ENCODE results near the gene ETV5.

The ETV5 gene

DNA sequence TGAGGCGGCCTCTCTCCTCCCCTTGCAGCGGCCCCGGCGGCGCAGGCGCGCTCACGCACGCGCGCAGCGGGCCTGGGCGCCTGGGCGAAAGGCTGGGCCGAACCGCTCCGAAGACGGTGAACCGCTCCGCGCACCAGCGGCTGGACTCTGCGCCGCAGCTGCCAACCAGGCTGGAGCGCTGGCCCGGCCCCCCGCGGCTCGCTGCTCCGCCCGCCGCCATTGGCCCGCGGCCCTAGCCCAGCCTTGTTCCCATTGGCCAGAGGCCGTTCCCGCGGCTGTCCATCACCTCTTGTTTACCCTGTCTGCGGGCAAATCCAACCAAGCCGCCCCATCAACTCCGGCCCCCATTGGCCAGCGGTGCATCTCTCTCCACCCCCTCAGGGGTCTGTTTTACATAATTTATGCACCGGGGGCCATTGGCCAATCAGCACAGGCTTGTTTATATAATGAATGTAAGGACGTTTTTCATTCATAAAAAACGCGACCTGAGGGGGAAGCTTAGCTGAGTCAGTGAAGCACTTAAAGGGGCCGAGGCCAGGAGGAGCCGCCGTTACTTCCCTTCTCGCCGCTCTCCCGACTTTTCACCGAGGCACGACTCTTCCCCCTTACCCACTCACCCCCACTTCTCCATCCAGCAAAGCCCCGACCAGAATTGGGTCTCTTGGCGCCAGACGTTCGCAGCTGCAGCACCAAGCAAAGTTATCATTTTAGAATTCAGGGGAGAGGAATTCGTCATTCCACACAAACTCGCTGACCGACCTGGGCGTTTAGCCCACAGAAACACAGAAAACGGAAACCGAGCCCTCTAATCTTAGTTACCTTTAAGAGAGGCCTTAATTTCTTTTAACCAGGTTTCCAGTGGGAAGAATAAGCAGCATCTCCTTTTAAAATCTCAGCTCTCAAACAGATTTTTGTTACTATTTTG is at the start of gene ETV5:
Gene ETV5, minus strand, starts transcription at position 149 of the 925 bp plus-strand sequence. CDS start 3,221 bp downstream, outside the sequence.
- DNase-seq = peak; percentile 99

GRCh38 chr3:186154641-186155040 is 45.8 kb upstream of the ETV5 start:
- DNase-seq = no peak

GRCh38 chr3:186152889-186153292 is 44.0 kb upstream of the ETV5 start:
- no peak for DNase-seq

GRCh38 chr3:186152361-186152798 is 43.5 kb upstream of the ETV5 start:
- DNase-seq = no peak

DNA sequence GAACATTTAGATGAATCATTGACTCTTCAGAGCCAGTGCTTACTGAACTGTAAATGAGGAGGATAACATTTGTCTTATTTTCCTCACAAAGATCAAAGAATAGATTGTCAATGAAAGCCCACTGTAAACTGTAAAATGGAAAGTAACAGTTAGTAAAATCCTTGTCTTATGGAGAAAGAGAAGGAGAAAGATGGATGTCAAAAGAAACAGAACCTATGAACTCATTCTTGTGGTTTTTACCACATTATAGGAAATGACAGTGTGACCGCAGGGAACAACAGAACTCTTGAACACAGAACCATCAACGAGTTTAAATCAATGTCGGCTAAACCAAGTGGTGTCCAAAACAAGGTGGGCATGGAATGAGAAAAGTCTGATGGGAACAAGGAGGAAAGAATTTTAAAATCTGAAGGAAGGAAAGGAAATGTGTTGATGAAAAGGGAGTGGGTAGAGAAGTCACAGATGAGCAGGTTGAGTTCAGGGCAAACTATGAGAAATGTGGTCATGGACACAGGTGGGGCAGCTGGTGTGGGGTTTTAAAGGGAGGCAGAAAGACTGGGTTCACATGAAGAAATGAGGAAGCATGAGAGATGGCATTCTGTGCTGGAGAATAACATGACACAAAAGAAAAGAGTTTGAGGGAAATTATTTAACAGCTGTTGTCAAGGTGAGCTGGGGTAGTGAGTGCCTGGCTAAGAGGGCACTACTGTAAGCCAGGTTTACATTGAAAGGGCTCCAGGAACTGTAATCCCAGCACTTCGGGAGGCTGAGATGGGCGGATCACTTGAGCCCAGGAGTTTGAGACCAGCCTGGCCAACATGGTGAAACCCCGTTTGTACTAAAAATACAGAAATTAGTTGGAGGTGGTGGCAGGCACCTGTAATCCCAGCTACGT is 42.4 kb upstream of the ETV5 start:
- no peak for DNase-seq

- no peak for DNase-seq
Observed at GRCh38 chr3:186150041-186150830, 41.3 kb upstream of the ETV5 start.

GRCh38 chr3:186149319-186149960 is 40.6 kb upstream of the ETV5 start:
- DNase-seq = no peak

DNA sequence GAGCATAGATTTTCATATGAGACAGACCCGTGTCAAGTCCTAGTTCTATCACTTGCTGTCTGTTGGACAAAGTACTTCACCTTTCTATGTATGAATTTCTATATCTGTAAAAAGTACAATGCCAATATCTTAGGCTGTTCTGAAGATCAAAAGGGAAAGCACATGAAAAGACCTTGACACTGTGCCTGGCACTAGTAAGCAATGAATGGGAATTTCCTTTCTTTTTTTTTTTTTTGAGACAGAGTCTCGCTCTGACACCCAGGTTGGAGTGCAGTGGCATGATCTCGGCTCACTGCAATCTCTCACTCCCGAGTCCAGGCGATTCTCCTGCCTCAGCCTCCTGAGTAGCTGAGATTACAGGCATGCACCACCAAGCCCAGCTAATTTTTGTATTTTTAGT is 35.4 kb upstream of the ETV5 start:
- DNase-seq = no peak

DNA sequence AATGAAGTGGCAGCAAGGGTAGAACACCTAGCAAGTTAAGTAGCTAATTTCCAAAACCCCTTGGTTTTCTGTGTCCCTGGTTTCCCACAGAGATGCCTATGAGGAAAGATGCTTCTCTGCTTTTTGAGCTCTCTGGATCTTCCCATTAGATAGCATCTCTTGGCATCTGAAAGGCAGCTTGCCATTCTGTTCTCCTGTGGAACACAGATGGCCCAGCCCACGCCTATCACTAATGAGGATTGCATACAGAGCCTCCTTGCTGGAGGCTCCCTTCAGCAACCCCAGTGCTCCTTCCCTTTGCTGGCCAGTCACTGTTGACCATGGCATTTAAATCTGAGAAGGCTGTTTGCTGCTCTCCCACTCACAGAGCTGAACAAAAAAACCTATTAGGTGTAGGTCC is 34.4 kb upstream of the ETV5 start:
- no peak for DNase-seq

DNA sequence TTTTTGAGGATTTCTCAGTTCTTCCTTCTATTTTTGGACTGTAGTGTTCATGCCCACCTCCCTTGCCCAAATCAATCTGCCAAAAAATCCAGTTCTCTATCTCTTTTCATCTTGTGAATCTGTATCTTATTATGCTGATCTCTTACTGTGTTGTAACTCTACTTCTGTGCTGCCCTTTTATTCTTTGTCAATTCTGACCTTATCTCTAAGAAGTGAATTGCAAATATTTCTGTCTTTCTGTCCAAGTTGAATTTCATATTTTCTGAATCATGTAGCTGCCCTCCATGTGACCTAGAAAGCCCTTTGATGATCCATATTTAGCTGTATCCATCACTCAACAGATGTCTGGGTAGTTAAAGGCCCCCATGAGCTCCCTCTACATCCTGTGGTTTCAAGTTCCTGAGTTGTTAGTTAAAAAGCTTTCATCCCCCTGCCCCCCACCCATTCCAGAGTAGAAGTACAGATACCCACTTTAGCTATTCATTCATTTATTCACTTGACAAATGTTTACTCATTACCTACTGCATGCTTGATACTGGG is 33.6 kb upstream of the ETV5 start:
- DNase-seq = no peak

- no peak for DNase-seq
Observed at GRCh38 chr3:186141790-186142189, 32.9 kb upstream of the ETV5 start.

DNA sequence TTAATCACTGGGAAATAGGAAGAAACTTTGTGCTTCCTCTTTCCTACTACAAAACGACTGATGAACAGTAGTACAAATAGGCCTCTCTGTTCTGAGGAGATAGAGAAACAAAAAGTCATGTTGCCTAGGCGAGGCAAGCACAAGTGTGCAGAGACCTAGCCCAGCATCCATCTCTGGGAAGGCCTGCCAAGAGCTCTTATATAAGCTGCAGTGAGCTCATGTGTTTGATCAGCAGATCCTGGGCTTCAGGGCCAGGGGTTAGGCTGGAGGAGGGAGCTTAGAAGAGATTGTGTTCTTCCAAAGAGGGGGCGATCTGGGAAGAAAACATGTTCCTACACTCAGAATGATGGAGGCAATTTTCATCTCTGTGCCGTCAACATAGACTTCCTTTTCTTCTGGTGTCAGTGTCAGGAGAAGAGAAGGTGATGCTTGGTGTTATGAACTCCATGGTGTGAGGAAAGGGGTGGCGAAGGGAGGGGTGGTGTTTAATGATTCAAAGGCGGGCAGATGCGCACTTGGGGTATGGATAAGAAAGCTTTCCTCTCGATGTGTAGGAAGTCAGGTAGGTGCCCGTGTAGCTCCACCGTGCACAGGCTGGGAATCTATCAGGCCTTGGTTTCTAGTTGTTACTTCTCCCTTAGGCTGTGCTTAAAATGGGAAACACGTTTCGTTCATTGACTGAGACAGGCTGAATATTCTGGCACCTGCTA is 29.5 kb upstream of the ETV5 start:
- no peak for DNase-seq

- no peak for DNase-seq
Observed at GRCh38 chr3:186137051-186137685, 28.3 kb upstream of the ETV5 start.

DNA sequence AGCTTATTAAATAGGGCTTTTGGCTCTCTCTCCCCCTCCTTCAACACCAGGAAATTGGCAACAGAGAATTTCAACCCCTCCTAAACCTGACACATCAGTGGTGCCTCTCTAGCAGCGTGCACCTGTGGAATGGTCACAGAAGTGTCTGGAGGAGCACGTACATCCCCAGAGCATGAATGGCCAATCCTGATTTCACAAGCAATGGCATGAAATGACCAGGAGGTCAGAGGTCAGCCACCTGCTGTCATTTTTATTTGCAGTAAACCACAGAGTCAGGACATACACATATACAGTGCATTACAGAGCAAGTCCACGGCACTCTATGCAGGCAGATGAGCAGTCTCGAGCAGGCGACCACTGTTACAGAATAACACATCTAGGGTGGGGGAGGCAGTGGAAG is 25.1 kb upstream of the ETV5 start:
- no peak for DNase-seq

GRCh38 chr3:186132487-186132886 is 23.6 kb upstream of the ETV5 start:
- DNase-seq = no peak

GRCh38 chr3:186129206-186129605 is 20.3 kb upstream of the ETV5 start:
- no peak for DNase-seq

DNA sequence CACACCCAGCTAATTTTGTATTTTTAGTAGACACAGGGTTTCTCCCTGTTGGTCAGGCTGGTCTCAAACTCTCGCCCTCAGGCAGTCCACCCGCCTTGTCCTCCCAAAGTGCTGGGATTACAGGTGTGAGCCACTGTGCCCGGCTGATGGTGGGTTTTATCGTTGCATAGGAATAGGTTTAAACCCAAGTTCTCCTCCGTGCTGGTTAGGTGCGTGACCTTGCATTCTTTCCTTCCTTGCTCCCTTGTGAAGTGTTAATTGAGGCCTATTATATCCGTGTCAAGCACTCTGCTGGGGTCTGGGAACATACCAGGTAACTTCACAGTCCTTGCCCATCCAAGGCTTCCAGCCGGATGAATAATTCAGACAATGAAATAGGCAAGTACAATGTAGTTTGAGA is 19.3 kb upstream of the ETV5 start:
- DNase-seq = no peak

DNA sequence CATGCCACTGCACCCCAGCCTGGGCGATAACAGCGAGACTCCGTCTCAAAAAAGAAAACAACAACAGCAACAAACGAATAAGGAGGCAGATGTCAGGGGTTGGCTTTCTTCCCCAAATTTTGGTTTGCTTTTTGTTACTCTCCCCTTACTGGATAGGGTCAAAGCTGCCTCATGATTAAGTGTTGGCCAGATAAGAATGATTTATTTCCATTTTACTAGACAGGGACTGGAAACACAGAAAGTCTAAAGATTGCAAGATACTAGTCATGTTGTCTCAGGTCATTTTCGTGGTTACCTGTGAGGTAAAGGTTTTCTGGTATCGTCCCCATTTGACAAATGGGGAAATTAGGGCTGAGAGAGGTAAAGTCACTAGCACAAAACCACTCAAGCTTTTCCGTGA is 18.6 kb upstream of the ETV5 start:
- DNase-seq = no peak

DNA sequence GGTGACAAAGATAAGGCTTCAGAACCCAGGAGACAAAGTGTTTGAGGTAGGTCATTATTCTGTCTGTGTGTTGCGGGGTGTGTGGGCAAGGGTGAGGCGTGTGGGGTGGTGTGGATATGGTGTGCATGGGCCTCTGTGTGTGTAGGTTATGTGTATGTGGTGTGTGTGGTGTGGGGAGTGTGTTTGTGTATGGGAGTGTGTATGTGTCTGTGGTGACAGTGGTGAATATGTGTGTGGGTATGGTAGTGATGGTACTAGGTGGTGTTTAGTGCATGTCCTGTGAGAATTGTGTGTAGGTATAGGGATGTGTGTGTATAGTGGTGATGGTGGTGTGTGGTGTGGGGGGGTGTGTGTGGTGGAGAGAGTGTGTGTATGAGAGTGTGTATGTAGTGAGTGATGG is 16.2 kb upstream of the ETV5 start:
- no peak for DNase-seq

DNA sequence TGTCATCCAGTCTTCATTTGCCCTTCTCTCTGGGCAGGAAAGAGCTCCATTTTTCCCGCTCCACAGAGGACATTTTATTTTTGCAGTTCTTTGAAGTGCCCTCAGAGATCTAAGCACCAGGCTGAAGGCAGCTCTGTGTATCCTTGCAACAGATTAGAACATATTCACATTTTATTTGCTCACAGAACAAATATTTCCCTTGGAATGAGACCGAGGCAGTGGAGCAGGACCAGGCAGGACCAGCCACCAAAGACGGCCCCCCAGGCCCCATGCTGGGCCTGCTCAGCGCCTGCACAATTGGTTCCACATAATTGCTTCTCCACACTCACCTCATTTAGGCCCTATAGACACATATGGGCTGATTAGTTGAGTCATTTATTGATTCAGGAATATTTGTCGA is 15.7 kb upstream of the ETV5 start:
- no peak for DNase-seq

DNA sequence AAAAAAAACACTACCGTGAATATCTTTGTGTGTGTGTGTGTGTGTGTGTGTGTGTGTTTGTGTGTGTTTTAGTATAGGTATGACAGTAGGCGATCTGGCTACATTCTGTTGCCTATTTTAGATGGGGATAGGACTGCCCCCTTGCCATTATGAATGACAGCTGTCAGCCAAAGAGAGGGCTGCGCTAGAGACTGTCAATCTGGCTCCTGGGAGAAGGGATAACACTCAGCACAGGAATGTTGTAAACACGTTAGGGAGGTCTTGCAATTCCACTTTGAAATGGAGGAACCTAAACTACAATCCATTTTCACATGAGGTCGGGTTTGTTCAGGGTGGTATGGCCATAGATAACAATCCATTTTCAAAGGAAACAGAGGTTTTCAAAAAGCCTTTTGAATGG is 14.1 kb upstream of the ETV5 start:
- no peak for DNase-seq
